ENCODE results near the gene SLC6A4.

DNA sequence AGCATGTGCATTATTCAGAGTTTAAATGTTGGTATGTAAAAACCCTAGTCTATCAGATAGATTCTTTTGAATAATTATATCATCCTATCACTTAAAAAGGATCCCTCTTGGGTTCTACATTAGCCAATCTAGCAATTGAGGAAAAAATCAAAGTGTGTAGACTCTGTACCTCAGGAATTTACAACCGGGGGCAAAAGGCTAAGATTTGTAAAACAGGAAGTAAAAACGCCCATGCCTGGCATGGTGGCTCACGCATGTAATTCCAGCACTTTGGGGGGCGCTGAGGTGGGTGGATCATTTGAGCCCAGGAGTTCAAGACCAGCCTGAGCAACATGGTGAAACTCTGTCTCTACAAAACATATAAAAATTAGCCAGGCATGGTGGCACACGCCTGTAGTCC is 58.6 kb downstream of the SLC6A4 start:
- no peak for TF ChIP-seq POLR2AphosphoS5 (IDR thresholded peaks at IDR 0.05)
- TF ChIP-seq, protein P1, sequence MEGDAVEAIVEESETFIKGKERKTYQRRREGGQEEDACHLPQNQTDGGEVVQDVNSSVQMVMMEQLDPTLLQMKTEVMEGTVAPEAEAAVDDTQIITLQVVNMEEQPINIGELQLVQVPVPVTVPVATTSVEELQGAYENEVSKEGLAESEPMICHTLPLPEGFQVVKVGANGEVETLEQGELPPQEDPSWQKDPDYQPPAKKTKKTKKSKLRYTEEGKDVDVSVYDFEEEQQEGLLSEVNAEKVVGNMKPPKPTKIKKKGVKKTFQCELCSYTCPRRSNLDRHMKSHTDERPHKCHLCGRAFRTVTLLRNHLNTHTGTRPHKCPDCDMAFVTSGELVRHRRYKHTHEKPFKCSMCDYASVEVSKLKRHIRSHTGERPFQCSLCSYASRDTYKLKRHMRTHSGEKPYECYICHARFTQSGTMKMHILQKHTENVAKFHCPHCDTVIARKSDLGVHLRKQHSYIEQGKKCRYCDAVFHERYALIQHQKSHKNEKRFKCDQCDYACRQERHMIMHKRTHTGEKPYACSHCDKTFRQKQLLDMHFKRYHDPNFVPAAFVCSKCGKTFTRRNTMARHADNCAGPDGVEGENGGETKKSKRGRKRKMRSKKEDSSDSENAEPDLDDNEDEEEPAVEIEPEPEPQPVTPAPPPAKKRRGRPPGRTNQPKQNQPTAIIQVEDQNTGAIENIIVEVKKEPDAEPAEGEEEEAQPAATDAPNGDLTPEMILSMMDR (IDR thresholded peaks at IDR 0.05): no peak
